Stomach (tissue), 4 donors: Measurements from ENCODE around the gene SESTD1.

Source experiments
- EP300 ChIP-seq: sonication (generic); formaldehyde crosslinking; IDR thresholded peaks from one replicate; pipeline ENCODE4 v1.6.1; 2017; ENCODE audit warnings: antibody characterized with exemption
- POLR2A ChIP-seq, 4 donors: fragments of 450-650 bp; IDR thresholded peaks; one replicate each; pipeline ENCODE4 v1.6.1; 2016; ENCODE audit warnings: antibody characterized with exemption in 4 of 4, control low read depth in 2 of 4, mild to moderate bottlenecking in 1 of 4, moderate library complexity in 1 of 4
- POLR2AphosphoS5 ChIP-seq, 3 donors: sonication (generic); formaldehyde crosslinking; IDR thresholded peaks; one replicate each; pipeline ENCODE4 v1.6.1; 2016; ENCODE audit warnings: antibody characterized with exemption in 3 of 3
- TF ChIP-seq, protein P1 (sequence below), 7 experiments: fragments of 450-650 bp in 4 of 7; fragments of 200-600 bp in 3 of 7; sonication (generic) in 3 of 7; IDR thresholded peaks; one replicate each; pipeline ENCODE4 v1.5.1; 2016 to 2019; ENCODE audit warnings: antibody characterized with exemption in 7 of 7, control low read depth in 2 of 7, mild to moderate bottlenecking in 1 of 7

DNA sequence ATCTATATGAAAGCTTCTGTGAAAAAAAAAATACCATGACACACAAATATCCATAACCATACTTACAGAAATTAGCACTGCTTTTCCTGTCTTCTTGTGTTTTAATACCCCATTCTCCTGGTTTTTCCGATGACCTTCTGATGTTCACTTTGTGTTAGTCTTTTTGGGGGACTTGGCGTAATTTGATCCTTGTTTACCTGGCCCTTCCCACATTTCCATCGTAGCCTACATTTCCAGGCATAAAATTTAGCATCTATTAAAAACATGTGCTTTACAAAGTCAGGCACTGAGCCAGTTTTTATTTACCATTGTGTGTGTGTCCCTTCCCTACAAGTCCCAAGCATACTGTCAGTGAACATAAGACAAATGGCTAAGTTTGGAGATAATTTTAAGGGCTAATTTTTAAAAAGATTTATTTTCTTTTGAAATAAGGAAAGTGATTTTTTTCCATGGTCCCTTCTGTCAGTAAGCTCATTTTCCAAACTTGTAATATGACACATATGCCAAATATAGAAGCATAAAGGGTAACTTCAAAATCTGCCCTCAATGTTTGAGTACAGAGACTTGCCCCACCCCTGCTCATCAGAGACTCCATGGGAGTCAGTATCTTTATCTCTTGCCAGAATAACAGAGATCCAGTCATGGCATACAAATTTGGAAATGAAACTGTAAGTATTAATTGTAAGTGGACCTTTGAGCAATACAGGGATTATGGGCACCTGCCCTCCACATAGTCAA, 27.3 kb downstream of the SESTD1 start:
- TF ChIP-seq, protein P1, sequence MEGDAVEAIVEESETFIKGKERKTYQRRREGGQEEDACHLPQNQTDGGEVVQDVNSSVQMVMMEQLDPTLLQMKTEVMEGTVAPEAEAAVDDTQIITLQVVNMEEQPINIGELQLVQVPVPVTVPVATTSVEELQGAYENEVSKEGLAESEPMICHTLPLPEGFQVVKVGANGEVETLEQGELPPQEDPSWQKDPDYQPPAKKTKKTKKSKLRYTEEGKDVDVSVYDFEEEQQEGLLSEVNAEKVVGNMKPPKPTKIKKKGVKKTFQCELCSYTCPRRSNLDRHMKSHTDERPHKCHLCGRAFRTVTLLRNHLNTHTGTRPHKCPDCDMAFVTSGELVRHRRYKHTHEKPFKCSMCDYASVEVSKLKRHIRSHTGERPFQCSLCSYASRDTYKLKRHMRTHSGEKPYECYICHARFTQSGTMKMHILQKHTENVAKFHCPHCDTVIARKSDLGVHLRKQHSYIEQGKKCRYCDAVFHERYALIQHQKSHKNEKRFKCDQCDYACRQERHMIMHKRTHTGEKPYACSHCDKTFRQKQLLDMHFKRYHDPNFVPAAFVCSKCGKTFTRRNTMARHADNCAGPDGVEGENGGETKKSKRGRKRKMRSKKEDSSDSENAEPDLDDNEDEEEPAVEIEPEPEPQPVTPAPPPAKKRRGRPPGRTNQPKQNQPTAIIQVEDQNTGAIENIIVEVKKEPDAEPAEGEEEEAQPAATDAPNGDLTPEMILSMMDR (IDR thresholded peaks at IDR 0.05) = no peak
- TF ChIP-seq POLR2A (IDR thresholded peaks at IDR 0.05) (no peak), EP300 (no peak), POLR2AphosphoS5 (IDR thresholded peaks at IDR 0.05) (no peak)
